ENCODE data around the gene HPCAL4.

Gene HPCAL4

GRCh38 chr1:39701049-39701439, 9.8 kb upstream of the HPCAL4 start:
- DNase-seq (ENCODE audit: low spot score), result no peak

DNA sequence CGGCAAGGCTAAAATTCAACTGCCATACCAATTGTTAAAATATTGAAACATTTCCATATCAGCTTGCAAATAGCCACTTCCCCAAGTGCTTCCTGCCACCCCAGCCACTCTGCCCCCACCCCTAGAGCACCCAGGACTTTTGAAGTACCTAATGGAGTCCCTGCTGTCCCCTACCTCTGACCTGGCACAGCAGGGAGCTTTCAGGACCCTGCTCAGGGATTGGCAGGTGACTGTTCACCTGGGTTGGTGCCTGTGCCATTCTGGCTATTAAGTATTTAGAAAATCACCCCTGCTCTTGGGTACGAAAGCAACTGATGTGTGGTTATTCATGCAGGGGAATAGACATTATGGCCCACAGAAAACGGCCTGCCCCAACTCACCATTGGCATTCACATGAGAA, 9.1 kb upstream of the HPCAL4 start:
- no peak for DNase-seq (ENCODE audit: low spot score)

- DNase-seq (ENCODE audit: low spot score), result no peak
Measured at GRCh38 chr1:39699419-39699818, 8.2 kb upstream of the HPCAL4 start.

DNA sequence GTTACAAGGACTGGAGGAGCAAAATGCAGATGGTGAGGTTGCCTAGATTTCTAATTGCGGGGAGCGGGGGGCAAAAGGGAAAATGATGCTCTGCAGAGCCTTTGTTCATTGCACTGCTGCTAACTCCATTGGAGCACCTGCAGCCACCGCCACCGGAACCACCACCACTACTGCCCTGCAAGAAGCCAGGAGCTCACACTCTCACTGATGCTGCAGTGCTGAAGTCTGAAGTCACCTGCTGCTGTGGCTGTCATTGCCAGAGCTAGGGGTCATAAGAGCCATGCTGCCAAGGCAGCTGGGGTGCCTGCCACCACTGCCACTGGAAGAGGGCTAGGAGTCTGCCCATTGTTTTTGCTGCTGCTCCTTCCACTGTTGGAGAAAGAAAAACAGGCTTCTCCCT, 7.3 kb upstream of the HPCAL4 start:
- DNase-seq (ENCODE audit: low spot score), result no peak

GRCh38 chr1:39696448-39696847, 5.2 kb upstream of the HPCAL4 start:
- DNase-seq (ENCODE audit: low spot score), result no peak

GRCh38 chr1:39695016-39695415, 3.8 kb upstream of the HPCAL4 start:
- no peak for DNase-seq (ENCODE audit: low spot score)

DNA sequence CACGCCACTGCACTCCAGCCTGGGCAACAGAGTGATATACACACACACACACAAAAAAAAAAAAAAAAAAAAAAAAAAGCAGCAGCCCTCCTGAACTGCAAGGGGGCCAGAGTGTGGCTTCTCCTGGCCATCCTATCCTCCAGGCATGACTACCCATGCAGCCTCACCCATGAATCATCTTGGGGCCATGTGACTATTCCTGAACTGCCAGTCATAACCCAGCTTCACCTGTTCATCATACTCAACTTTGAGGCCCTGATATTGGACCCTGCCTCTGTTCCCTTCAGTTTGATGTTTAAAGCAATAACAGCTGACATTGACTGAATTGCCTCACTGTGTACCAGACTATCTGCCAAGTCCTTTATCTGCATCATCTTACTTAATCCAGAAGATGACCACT, 2.8 kb upstream of the HPCAL4 start:
- no peak for DNase-seq (ENCODE audit: low spot score)

GRCh38 chr1:39692152-39693074, 1.2 kb upstream of the HPCAL4 start:
- DNase-seq (ENCODE audit: low spot score), result no peak

- no peak for DNase-seq (ENCODE audit: low spot score)
Measured at GRCh38 chr1:39690794-39691382, 345 bp downstream of the HPCAL4 start.

GRCh38 chr1:39690225-39690624, 1.0 kb downstream of the HPCAL4 start:
- no peak for DNase-seq (ENCODE audit: low spot score)

DNA sequence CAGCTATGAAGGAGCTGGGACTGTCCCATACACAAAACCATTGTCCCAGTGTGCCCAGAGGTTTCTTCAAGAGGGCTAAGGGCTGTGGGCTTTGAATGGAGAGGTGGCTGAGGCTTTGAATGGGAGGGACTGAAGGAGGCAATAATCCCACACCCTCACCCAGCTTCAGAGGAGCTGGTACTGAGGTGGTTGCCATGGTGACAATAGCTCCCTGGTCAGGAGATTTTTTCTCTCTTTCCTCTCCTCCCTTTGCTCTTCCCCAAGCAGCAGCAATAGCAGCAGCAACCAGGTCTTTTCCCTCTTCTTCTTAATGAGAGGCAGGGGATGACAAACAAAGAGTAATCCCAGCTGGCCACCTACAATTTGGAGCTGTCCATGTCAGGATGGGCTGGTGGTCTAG, 1.6 kb downstream of the HPCAL4 start:
- DNase-seq (ENCODE audit: low spot score), result no peak

DNA sequence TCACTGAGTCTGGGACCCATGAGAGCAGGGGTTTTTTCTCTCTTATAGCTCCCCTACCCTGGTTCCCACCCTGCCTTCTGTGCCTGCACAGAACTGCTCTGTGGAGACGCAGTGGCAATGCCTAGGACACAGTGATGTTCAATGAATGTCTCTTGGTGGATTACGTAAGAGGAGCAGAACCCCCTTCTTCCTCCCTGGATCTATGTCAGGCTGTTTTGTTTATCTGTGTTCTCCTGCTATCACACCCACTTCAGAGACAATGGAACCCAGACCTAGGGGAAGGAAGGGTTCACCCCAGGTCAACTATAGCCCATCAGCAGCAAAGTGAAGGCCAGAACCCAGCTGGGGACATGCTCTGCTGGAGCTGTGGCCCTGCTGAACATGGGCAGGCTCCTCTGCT, 2.0 kb downstream of the HPCAL4 start:
- no peak for DNase-seq (ENCODE audit: low spot score)

GRCh38 chr1:39688706-39689105, 2.5 kb downstream of the HPCAL4 start:
- DNase-seq (ENCODE audit: low spot score), result no peak

GRCh38 chr1:39687243-39687642, 4.0 kb downstream of the HPCAL4 start:
- DNase-seq (ENCODE audit: low spot score), result no peak

- DNase-seq (ENCODE audit: low spot score), result no peak
Measured at GRCh38 chr1:39685071-39685470, 6.2 kb downstream of the HPCAL4 start.

DNA sequence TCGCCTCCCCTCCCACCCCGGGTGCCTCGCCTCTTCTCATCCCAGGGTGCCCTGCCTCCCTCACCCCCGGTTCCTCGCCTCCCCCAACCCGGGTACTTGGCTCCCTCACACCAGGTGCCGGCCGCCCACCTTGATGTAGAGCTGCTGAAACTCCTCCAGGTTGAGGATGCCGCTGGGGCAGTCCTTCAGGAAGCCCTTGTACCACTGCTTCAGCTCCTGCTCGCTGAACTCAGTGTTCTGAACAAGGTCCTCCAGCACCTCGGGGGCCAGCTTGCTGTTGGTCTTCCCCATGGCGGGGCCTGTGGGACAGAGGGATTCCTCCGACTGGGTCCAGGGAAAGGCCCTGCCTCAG, 6.9 kb downstream of the HPCAL4 start:
- DNase-seq (ENCODE audit: low spot score), result no peak

GRCh38 chr1:39683591-39684312, 7.5 kb downstream of the HPCAL4 start:
- DNase-seq (ENCODE audit: low spot score), result no peak

DNA sequence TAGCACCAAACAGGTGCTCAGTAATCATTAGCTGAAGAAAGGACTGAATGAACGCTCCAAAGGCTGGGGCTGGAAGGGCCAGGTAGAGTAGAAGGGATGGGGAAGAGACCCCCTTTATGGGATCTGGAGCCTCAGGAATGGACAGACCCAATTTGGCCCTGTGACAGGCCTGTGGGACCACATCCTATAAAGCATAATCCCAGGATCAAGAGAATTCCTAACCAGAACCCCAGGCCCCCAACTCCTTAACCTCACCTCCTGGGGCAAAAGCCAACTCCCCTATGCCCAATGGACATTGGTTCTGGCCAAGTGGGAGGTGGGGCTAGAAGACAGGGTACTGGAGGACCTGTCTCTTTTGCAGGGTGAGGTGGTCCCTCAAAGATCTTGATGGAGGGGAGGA, 9.2 kb downstream of the HPCAL4 start:
- DNase-seq (ENCODE audit: low spot score), result no peak

GRCh38 chr1:39681294-39681693, 9.9 kb downstream of the HPCAL4 start:
- no peak for DNase-seq (ENCODE audit: low spot score)

GRCh38 chr1:39680751-39681150, 10.5 kb downstream of the HPCAL4 start:
- DNase-seq (ENCODE audit: low spot score), result no peak

GRCh38 chr1:39679821-39680220, 11.4 kb downstream of the HPCAL4 start:
- no peak for DNase-seq (ENCODE audit: low spot score)

GRCh38 chr1:39678889-39679288, 12.3 kb downstream of the HPCAL4 start:
- DNase-seq (ENCODE audit: low spot score), result no peak

DNA sequence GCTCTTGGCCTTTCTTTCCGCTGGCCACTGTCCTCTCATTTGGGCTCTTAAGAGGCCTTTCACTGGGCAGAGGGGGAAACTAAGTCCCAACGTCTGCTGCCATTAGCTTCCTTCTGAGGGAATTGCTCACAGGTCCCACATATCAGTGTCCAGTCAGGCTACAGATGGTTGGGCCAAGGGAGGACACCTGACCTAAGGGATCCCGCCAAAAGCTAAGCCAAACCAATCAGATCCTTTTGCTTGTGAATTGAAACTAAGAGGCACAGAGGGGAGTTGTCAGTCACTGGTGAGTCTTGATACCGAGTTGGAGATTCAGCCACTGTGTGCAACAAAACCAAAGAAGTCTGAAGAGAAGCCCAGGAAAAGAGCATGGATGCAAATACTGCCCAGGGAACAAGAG, 13.6 kb downstream of the HPCAL4 start:
- no peak for DNase-seq (ENCODE audit: low spot score)

All from GM03348 (cell line).